Ishikawa (cell line): ENCODE measurements around the gene EEFSEC.
A peak's percentile ranks its signal among the peaks of the same experiment; 100 is the strongest.

Source experiments
- CEBPB ChIP-seq: IDR thresholded peaks from 2 replicates; pipeline ENCODE4 v1.6.1; 2012
- CREB1 ChIP-seq: IDR thresholded peaks from 2 replicates; pipeline ENCODE4 v1.6.1; 2012; ENCODE audit warnings: low read depth
- EGR1 ChIP-seq: IDR thresholded peaks from 2 replicates; pipeline ENCODE4 v1.6.1; 2012
- EP300 ChIP-seq: IDR thresholded peaks from 2 replicates; pipeline ENCODE4 v1.6.1; 2012; ENCODE audit warnings: borderline replicate concordance
- FOXM1 ChIP-seq: IDR thresholded peaks from 2 replicates; pipeline ENCODE4 v1.6.1; 2012; ENCODE audit warnings: low read depth, borderline replicate concordance
- MAX ChIP-seq: IDR thresholded peaks from 2 replicates; pipeline ENCODE4 v1.6.1; 2012
- NFIC ChIP-seq: IDR thresholded peaks from 2 replicates; pipeline ENCODE4 v1.6.1; 2012
- RAD21 ChIP-seq: IDR thresholded peaks from 2 replicates; pipeline ENCODE4 v1.6.1; 2012; ENCODE audit warnings: low read depth
- TAF1 ChIP-seq: IDR thresholded peaks from 2 replicates; pipeline ENCODE4 v1.6.1; 2012; ENCODE audit warnings: low read depth, mild to moderate bottlenecking
- TCF12 ChIP-seq: IDR thresholded peaks from 2 replicates; pipeline ENCODE4 v1.6.1; 2012; ENCODE audit warnings: low read depth
- TEAD4 ChIP-seq: IDR thresholded peaks from 2 replicates; pipeline ENCODE4 v1.6.1; 2012
- YY1 ChIP-seq: IDR thresholded peaks from 2 replicates; pipeline ENCODE4 v1.6.1; 2012; ENCODE audit warnings: low read depth
- ZBTB7A ChIP-seq: IDR thresholded peaks from 2 replicates; pipeline ENCODE4 v1.6.1; 2012; ENCODE audit warnings: low read depth
- TF ChIP-seq, protein P1 (sequence below): IDR thresholded peaks from 2 replicates; pipeline ENCODE4 v1.6.1; 2012
- TF ChIP-seq, protein P2 (sequence below): IDR thresholded peaks from 2 replicates; pipeline ENCODE4 v1.6.1; 2012; ENCODE audit warnings: low read depth, mild to moderate bottlenecking

Gene EEFSEC

DNA sequence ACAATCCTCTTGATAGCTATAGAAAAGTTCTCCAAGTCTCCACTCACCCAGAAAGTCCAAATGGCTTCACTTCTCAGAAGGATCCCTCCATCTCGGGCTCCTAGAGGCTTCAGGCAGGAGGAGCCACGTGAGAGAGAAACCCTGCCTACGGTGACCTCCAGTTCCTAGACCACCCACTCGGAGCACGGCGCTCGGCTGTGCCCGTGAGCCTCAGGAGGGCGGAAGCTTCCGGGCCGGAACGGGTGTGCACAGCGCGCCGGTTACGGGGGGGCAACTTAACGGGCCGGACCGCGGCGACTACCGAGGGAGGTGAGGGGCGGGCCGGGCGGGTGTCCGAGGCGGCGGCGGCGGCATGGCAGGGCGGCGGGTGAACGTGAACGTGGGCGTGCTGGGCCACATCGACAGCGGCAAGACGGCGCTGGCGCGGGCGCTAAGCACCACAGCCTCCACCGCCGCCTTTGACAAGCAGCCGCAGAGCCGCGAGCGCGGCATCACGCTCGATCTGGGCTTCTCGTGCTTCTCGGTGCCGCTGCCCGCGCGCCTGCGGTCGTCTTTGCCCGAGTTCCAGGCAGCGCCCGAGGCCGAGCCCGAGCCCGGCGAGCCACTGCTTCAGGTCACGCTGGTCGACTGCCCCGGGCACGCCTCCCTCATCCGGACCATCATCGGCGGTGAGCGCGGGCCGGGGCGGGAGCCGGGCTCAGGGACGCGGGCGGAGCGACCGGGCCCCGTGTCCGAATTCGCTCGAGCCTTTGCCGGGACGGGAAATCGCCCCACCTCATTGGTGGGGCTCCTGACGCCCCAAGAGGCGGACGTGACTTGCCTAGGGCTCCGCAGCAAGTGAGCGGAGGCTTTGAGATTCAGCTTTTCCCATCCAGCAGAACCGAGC lies at the start of gene EEFSEC:
TSS of gene EEFSEC (plus strand) at position 326 of the 886 bp plus-strand sequence. CDS start at position 353, 27 bp downstream.
- 0 out of 2 replicates have a peak, but pooled peaks have one; percentile 13 for TF ChIP-seq CEBPB
- TF ChIP-seq NFIC, result no peak
- TF ChIP-seq, protein P1, sequence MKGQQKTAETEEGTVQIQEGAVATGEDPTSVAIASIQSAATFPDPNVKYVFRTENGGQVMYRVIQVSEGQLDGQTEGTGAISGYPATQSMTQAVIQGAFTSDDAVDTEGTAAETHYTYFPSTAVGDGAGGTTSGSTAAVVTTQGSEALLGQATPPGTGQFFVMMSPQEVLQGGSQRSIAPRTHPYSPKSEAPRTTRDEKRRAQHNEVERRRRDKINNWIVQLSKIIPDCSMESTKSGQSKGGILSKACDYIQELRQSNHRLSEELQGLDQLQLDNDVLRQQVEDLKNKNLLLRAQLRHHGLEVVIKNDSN, result peak; percentile 63
- peak; percentile 77 for TF ChIP-seq MAX
- TF ChIP-seq CREB1, result 0 out of 2 replicates have a peak, but pooled peaks have one; percentile 9
- peak; percentile 47; the same call in 1 of the 2 replicates for TF ChIP-seq YY1
- TF ChIP-seq, protein P2, sequence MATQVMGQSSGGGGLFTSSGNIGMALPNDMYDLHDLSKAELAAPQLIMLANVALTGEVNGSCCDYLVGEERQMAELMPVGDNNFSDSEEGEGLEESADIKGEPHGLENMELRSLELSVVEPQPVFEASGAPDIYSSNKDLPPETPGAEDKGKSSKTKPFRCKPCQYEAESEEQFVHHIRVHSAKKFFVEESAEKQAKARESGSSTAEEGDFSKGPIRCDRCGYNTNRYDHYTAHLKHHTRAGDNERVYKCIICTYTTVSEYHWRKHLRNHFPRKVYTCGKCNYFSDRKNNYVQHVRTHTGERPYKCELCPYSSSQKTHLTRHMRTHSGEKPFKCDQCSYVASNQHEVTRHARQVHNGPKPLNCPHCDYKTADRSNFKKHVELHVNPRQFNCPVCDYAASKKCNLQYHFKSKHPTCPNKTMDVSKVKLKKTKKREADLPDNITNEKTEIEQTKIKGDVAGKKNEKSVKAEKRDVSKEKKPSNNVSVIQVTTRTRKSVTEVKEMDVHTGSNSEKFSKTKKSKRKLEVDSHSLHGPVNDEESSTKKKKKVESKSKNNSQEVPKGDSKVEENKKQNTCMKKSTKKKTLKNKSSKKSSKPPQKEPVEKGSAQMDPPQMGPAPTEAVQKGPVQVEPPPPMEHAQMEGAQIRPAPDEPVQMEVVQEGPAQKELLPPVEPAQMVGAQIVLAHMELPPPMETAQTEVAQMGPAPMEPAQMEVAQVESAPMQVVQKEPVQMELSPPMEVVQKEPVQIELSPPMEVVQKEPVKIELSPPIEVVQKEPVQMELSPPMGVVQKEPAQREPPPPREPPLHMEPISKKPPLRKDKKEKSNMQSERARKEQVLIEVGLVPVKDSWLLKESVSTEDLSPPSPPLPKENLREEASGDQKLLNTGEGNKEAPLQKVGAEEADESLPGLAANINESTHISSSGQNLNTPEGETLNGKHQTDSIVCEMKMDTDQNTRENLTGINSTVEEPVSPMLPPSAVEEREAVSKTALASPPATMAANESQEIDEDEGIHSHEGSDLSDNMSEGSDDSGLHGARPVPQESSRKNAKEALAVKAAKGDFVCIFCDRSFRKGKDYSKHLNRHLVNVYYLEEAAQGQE, result no peak
- TF ChIP-seq ZBTB7A, result no peak
- TF ChIP-seq TEAD4, result peak; percentile 38; the same call in 1 of the 2 replicates
- peak; percentile 58; the same call in 1 of the 2 replicates for TF ChIP-seq TCF12
- no peak for TF ChIP-seq FOXM1
- TF ChIP-seq TAF1, result peak; percentile 91
- TF ChIP-seq EP300, result peak; percentile 60; the same call in 1 of the 2 replicates
- peak; percentile 64 for TF ChIP-seq EGR1
- no peak for TF ChIP-seq RAD21

- TF ChIP-seq TCF12 (no peak), FOXM1 (no peak), RAD21 (no peak), YY1 (no peak), MAX (no peak), CEBPB (no peak), NFIC (no peak), TEAD4 (no peak), CREB1 (no peak), EGR1 (no peak)
- TF ChIP-seq, protein P1, result no peak
- TF ChIP-seq, protein P2, result no peak
Measured at GRCh38 chr3:128107834-128108233, 45.4 kb upstream of the EEFSEC start.

DNA sequence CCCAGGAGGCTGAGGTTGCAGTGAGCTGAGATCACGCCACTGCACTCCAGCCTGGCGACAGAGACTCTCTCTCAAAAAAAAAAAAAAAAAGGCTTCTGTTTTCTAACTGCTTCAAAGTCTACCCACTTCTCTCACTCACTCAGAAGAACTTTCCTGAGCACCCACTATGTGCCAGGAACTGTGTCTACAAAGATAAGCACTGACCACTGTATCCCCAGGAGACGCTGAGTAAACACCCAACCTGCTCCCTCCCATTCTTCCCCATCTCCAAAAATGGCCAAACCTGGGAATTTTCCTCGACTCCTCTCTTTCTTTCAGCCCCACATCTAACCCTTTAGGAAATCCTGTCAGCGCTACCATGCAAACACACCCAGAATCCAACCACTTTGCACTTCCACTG lies 42.1 kb upstream of the EEFSEC start:
- TF ChIP-seq EP300, result no peak
- no peak for TF ChIP-seq TCF12
- TF ChIP-seq MAX, result no peak
- TF ChIP-seq NFIC, result no peak
- TF ChIP-seq, protein P1, result no peak
- no peak for TF ChIP-seq TAF1
- no peak for TF ChIP-seq RAD21
- no peak for TF ChIP-seq CEBPB
- no peak for TF ChIP-seq ZBTB7A
- no peak for TF ChIP-seq YY1
- TF ChIP-seq EGR1, result no peak
- TF ChIP-seq, protein P2, result no peak
- TF ChIP-seq CREB1, result no peak
- TF ChIP-seq FOXM1, result no peak
- TF ChIP-seq TEAD4, result no peak
